ENCODE measurements around the gene COPA. TPM values are rescaled to one million over a fixed set of nuclear protein-coding genes. Genes with fewer than 3 reads are reported as not detected.

The COPA gene
- total RNA-seq, 1 experiment from 2014 or later = 118 TPM

- DNase-seq (ENCODE audit: low read depth, low spot score) (no peak), ATAC-seq (no peak)
- ChIA-PET CTCF (interaction anchor here (0.7 kb wide), 1 partner anchor 50 kb away, joined by 4 read pairs; no protein-coding TSS in a partner anchor), POLR2A (no interaction called here)
- BruUV-seq (replicated peaks) = no TSS peak
- intact Hi-C loops (cut with micrococcal nuclease; ENCODE audit: unreplicated experiment) (no loop called here), in situ Hi-C loops (cut with HindIII; ENCODE audit: low pct_unique_long_range_greater_than_20kb, low sequenced_read_pairs) (no loop called here)
- no peak within 1 kb of the TSS for H3K4me3 ChIP-seq (ENCODE audit: low read depth in 2 of 2, low read length in 2 of 2)
- no peaks in the 10 kb centered on the region for H3K27me3 ChIP-seq (ENCODE audit: control insufficient read depth, insufficient read depth, low read length)
- no peak within 1 kb of the TSS for H3K27ac ChIP-seq (ENCODE audit: low read length)
- TF ChIP-seq CTCF (IDR thresholded peaks at IDR 0.05) (no peak), SIN3A (IDR thresholded peaks at IDR 0.05; ENCODE audit: borderline replicate concordance, insufficient read depth, low read depth, low read length) (no peak), REST (IDR thresholded peaks at IDR 0.05; ENCODE audit: insufficient read depth in 1 of 2, low read depth in 2 of 2, low read length in 1 of 2) (no peak), POLR2AphosphoS5 (IDR thresholded peaks at IDR 0.05; ENCODE audit: low read depth, low read length) (no peak)
- no peaks in the 10 kb centered on the region for H3K9me3 ChIP-seq (ENCODE audit: control insufficient read depth, insufficient read depth, low read depth, low read length)
- H3K4me1 ChIP-seq (ENCODE audit: control insufficient read depth, insufficient read depth, low read length) = no peaks in the 10 kb centered on the region
- H3K36me3 ChIP-seq (ENCODE audit: control insufficient read depth, insufficient read depth, low read length) = no peaks in the 10 kb centered on the region
Observed at GRCh38 chr1:160366731-160367515, 23.9 kb upstream of the COPA start, which contains the start of gene NHLH1. Gene NHLH1, plus strand, starts transcription at chr1:160367071. Its CDS starts 3,661 bp downstream, at chr1:160370732.

- intact Hi-C loops (cut with micrococcal nuclease; ENCODE audit: unreplicated experiment) = no loop called here
- CTCF ChIA-PET = no interaction called here
- Histone ChIP-seq H3K9me3 (ENCODE audit: control insufficient read depth, insufficient read depth, low read depth, low read length) (no peaks in the 10 kb centered on the region), H3K27ac (ENCODE audit: low read length) (no peak overlapping the region), H3K4me1 (ENCODE audit: control insufficient read depth, insufficient read depth, low read length) (no peaks in the 10 kb centered on the region), H3K27me3 (ENCODE audit: control insufficient read depth, insufficient read depth, low read length) (no peaks in the 10 kb centered on the region), H3K4me3 (ENCODE audit: low read depth in 2 of 2, low read length in 2 of 2) (no peak overlapping the region), H3K36me3 (ENCODE audit: control insufficient read depth, insufficient read depth, low read length) (no peaks in the 10 kb centered on the region)
- TF ChIP-seq TCF7L2 (IDR thresholded peaks at IDR 0.05; ENCODE audit: low read depth, low read length) = no peak
- TF ChIP-seq SIN3A (IDR thresholded peaks at IDR 0.05; ENCODE audit: borderline replicate concordance, insufficient read depth, low read depth, low read length) = no peak
- TF ChIP-seq POLR2AphosphoS5 (IDR thresholded peaks at IDR 0.05; ENCODE audit: low read depth, low read length) = no peak
- TF ChIP-seq CTCF (IDR thresholded peaks at IDR 0.05) = no peak
- no peak for TF ChIP-seq REST (IDR thresholded peaks at IDR 0.05; ENCODE audit: insufficient read depth in 1 of 2, low read depth in 2 of 2, low read length in 1 of 2)
- in situ Hi-C loops (cut with HindIII; ENCODE audit: low pct_unique_long_range_greater_than_20kb, low sequenced_read_pairs) = no loop called here
- DNase-seq (ENCODE audit: low read depth, low spot score) (no peak), ATAC-seq (no peak)
- POLR2A ChIA-PET = no interaction called here
- no TSS peak for BruUV-seq (replicated peaks)
Observed at GRCh38 chr1:160365325-160365724, 22.3 kb upstream of the COPA start.

Measured in Panc1 (cell line).